SK-N-SH (cell line): Measurements from ENCODE around the gene YEATS4. TPM values are rescaled to one million over a fixed set of nuclear protein-coding genes. Genes with fewer than 3 reads are reported as not detected.

ENCODE experiments used
- CTCF ChIA-PET: fragments of 300-600, 350-600 bp; formaldehyde crosslinking; extraction: SDS; loops from one replicate; lab custom pipeline; 2021; lab: Yijun Ruan, JAX
- POLR2A ChIA-PET: fragments of 350-600 bp; sonication (Branson Sonifier 250); formaldehyde crosslinking; extraction: SDS; loops from one replicate; lab custom pipeline; 2020; ENCODE audit warnings: antibody characterized with exemption, inconsistent platforms; lab: Yijun Ruan, JAX
- DNase-seq: peaks from one replicate; pipeline ENCODE4 v3.0.0; 2012
- H2AFZ ChIP-seq: fragments of 200-600 bp; sonication (generic); 2 replicates; pipeline ENCODE4 v1.8.1; 2016; ENCODE audit warnings: antibody characterized with exemption, mild to moderate bottlenecking, low read depth
- H3F3A ChIP-seq: fragments of 200-600 bp; sonication (generic); replicated peaks from 2 replicates; pipeline ENCODE3; 2016; ENCODE audit warnings: antibody characterized with exemption, mild to moderate bottlenecking; ENCODE audit not compliant: insufficient read depth
- H3K27ac ChIP-seq, 2 experiments: fragments of 200-500 bp in 1 of 2; fragments of 200-600 bp in 1 of 2; sonication (Bioruptor generic) in 1 of 2; sonication (generic), shearing (Covaris generic) in 1 of 2; 2 replicates each; pipeline versions ENCODE4 v1.5.1 to v1.6.1; 2014 to 2016; ENCODE audit warnings: low read depth in 2 of 2, inconsistent platforms in 1 of 2, low read length in 1 of 2, mild to moderate bottlenecking in 1 of 2, mixed read lengths in 1 of 2
- H3K27me3 ChIP-seq: fragments of 200-600 bp; sonication (generic), shearing (Covaris generic); 2 replicates; pipeline ENCODE4 v1.6.1; 2016; ENCODE audit warnings: mixed run types; ENCODE audit not compliant: insufficient read depth
- H3K36me3 ChIP-seq, 2 experiments: fragments of 200-500 bp in 1 of 2; fragments of 200-600 bp in 1 of 2; sonication (Bioruptor generic) in 1 of 2; sonication (generic) in 1 of 2; replicated peaks in 1 of 2; 2 replicates each; pipeline versions ENCODE3 to v1.5.1; 2014 to 2016; ENCODE audit warnings: low read length in 1 of 2, mild to moderate bottlenecking in 1 of 2; ENCODE audit not compliant: insufficient read depth in 2 of 2, control insufficient read depth in 1 of 2
- H3K4me1 ChIP-seq, 2 experiments: fragments of 200-500 bp in 1 of 2; fragments of 200-600 bp in 1 of 2; sonication (Bioruptor generic) in 1 of 2; sonication (generic), shearing (Covaris generic) in 1 of 2; 2 replicates each; pipeline versions ENCODE4 v1.5.1 to v1.6.1; 2014 to 2016; ENCODE audit warnings: low read depth in 1 of 2, low read length in 1 of 2, mixed run types in 1 of 2; ENCODE audit not compliant: insufficient read depth in 2 of 2, control insufficient read depth in 1 of 2
- H3K4me2 ChIP-seq: fragments of 200-600 bp; sonication (generic), shearing (Covaris generic); 2 replicates; pipeline ENCODE4 v1.6.1; 2017; ENCODE audit warnings: mixed run types
- H3K4me3 ChIP-seq, 2 experiments: fragments of 200-500 bp in 1 of 2; fragments of 200-600 bp in 1 of 2; sonication (Bioruptor generic) in 1 of 2; sonication (generic), shearing (Covaris generic) in 1 of 2; 2 replicates each; pipeline versions ENCODE4 v1.5.1 to v1.8.1; 2014 to 2016; ENCODE audit warnings: low read depth in 2 of 2, inconsistent platforms in 1 of 2, low read length in 1 of 2, mild to moderate bottlenecking in 1 of 2, mixed read lengths in 1 of 2, moderate library complexity in 1 of 2
- H3K79me2 ChIP-seq: fragments of 200-600 bp; sonication (generic); 2 replicates; pipeline ENCODE4 v1.8.1; 2017; ENCODE audit warnings: mild to moderate bottlenecking; ENCODE audit not compliant: insufficient read depth
- H3K9ac ChIP-seq: fragments of 200-600 bp; sonication (generic); 2 replicates; pipeline ENCODE4 v1.6.1; 2017; ENCODE audit warnings: mixed run types
- H3K9me2 ChIP-seq: fragments of 200-600 bp; sonication (generic); 2 replicates; pipeline ENCODE4 v1.6.1; 2017; ENCODE audit warnings: mixed run types
- H3K9me3 ChIP-seq: fragments of 200-600 bp; sonication (generic); 2 replicates; pipeline ENCODE4 v1.6.1; 2017; ENCODE audit warnings: mixed run types, mild to moderate bottlenecking, moderate library complexity
- H4K20me1 ChIP-seq: fragments of 200-600 bp; sonication (generic); 2 replicates; pipeline ENCODE4 v1.6.1; 2017; ENCODE audit warnings: mild to moderate bottlenecking, mixed run types; ENCODE audit not compliant: insufficient read depth
- ELF1 ChIP-seq: IDR thresholded peaks from 2 replicates; pipeline ENCODE4 v1.4.0; 2012
- EP300 ChIP-seq, 2 experiments: IDR thresholded peaks; 2 replicates each; pipeline versions ENCODE4 v1.4.0 to v1.6.1; 2012; ENCODE audit warnings: borderline replicate concordance in 1 of 2, low read depth in 1 of 2, low read length in 1 of 2
- FOXM1 ChIP-seq: IDR thresholded peaks from 2 replicates; pipeline ENCODE4 v1.4.0; 2012; ENCODE audit warnings: low read depth, mild to moderate bottlenecking
- MEF2A ChIP-seq: IDR thresholded peaks from 2 replicates; pipeline ENCODE4 v1.4.0; 2012; ENCODE audit warnings: low read depth, borderline replicate concordance
- MXI1 ChIP-seq: IDR thresholded peaks from 2 replicates; pipeline ENCODE4 v1.6.1; 2012; ENCODE audit warnings: mild to moderate bottlenecking, low read depth, low read length, improper control_type of control experiment
- RFX5 ChIP-seq: IDR thresholded peaks from 2 replicates; pipeline ENCODE4 v1.6.1; 2012; ENCODE audit warnings: mild to moderate bottlenecking, improper control_type of control experiment, low read length
- RXRA ChIP-seq: IDR thresholded peaks from 2 replicates; pipeline ENCODE4 v1.4.0; 2012; ENCODE audit warnings: low read depth, mild to moderate bottlenecking, borderline replicate concordance
- SIN3A ChIP-seq: IDR thresholded peaks from 2 replicates; pipeline ENCODE4 v1.6.1; 2012; ENCODE audit warnings: low read depth, mild to moderate bottlenecking, low read length, moderate library complexity, borderline replicate concordance
- TCF12 ChIP-seq: IDR thresholded peaks from 2 replicates; pipeline ENCODE4 v1.4.0; 2012
- YY1 ChIP-seq: IDR thresholded peaks from 2 replicates; pipeline ENCODE4 v1.4.0; 2012; ENCODE audit warnings: low read depth, mild to moderate bottlenecking
- WGBS: methylation state at CpG from one replicate; pipeline ENCODE4 v1.1.6; 2017; ENCODE audit warnings: low lambda C conversion rate; 5-methylcytosine and 5-hydroxymethylcytosine counted together
- polyA plus RNA-seq, 3 experiments: library from polyadenylated mRNA; depleted of rRNA; stranded (reverse); fragments of >200 nt; gene quantifications; 2 replicates each; pipeline ENCODE4 v1.2.3, GENCODE V29; 2012
- TF ChIP-seq, protein P1 (sequence below): fragments of 150-350 bp; IDR thresholded peaks from 2 replicates; pipeline ENCODE4 v1.6.1; 2017; ENCODE audit warnings: antibody characterized with exemption, low read length, low read depth, borderline replicate concordance
- TF ChIP-seq, protein P2 (sequence below): IDR thresholded peaks from 2 replicates; pipeline ENCODE4 v1.4.0; 2012; ENCODE audit warnings: low read depth, borderline replicate concordance
- TF ChIP-seq, protein P3 (sequence below): IDR thresholded peaks from 2 replicates; pipeline ENCODE4 v1.4.0; 2012; ENCODE audit warnings: low read depth

Gene YEATS4
- polyA plus RNA-seq, 1 of the 3 experiments (the other 2 are of a cell fraction) = 11.4 TPM

DNA sequence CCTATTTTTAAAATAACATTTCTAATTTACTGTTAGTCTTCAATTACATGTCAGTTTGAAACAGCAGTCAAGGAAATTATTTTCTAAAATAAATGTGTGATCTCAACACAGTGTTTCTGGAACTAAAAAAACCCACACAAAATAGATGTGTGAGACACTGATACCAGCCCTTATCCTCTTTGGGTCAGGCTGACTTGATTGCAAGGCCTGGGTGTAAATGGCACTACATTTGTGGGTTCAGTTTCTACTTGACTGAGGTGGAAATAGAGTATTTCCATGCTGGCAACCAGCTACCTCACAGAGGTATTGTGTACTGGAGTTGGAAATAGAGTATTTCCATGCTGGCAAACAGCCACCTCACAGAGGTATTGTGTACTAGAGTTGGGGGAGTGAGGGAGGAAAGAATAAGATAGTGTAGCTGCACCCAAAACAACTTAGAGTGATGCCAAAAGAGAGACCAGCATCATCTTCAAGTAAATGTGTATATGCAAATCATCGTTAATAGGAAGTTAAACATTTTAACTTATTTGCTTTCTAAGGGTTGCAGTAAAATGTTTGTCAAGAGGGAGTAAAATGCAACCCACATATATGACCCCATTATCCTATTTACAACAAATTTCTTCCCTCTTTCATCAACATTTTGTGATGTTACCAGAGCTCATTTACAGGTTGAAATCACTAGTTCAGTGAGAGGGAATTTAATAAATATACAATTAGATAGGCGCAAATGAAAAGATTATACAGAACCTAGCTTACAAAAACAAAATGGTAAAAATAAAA, 22.0 kb upstream of the YEATS4 start:
- H3K4me3 ChIP-seq = no peak overlapping the region
- DNase-seq = no peak
- no peak overlapping the region for H3K27ac ChIP-seq
- no peaks in the 10 kb centered on the region for H3K36me3 ChIP-seq
- no peak overlapping the region for H3K9ac ChIP-seq
- no peaks in the 10 kb centered on the region for H3K4me1 ChIP-seq
- WGBS = 81% methylated on average over 2 of the region's 2 CpGs
- H4K20me1 ChIP-seq = no peaks in the 10 kb centered on the region
- no peak overlapping the region for H3K4me2 ChIP-seq
- H3K79me2 ChIP-seq = no peaks in the 10 kb centered on the region
- no peak overlapping the region for H2AFZ ChIP-seq
- H3F3A ChIP-seq = no peaks in the 10 kb centered on the region
- no peaks in the 10 kb centered on the region for H3K9me2 ChIP-seq
- ChIA-PET CTCF (interaction anchor here (1.0 to 1.4 kb wide), 2 partner anchors 18 to 48 kb away, joined by 3 read pairs; no protein-coding TSS in a partner anchor), POLR2A (no interaction called here)
- TF ChIP-seq, protein P1, sequence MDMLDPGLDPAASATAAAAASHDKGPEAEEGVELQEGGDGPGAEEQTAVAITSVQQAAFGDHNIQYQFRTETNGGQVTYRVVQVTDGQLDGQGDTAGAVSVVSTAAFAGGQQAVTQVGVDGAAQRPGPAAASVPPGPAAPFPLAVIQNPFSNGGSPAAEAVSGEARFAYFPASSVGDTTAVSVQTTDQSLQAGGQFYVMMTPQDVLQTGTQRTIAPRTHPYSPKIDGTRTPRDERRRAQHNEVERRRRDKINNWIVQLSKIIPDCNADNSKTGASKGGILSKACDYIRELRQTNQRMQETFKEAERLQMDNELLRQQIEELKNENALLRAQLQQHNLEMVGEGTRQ = no peak
- TF ChIP-seq SIN3A (no peak), EP300 (IDR thresholded peaks at IDR 0.05; ENCODE audit: borderline replicate concordance in 1 of 2, low read depth in 1 of 2, low read length in 1 of 2) (no peak), RFX5 (no peak), FOXM1 (no peak), MXI1 (no peak), RXRA (no peak), MEF2A (no peak), ELF1 (no peak), YY1 (no peak), TCF12 (no peak)
- TF ChIP-seq, protein P2, sequence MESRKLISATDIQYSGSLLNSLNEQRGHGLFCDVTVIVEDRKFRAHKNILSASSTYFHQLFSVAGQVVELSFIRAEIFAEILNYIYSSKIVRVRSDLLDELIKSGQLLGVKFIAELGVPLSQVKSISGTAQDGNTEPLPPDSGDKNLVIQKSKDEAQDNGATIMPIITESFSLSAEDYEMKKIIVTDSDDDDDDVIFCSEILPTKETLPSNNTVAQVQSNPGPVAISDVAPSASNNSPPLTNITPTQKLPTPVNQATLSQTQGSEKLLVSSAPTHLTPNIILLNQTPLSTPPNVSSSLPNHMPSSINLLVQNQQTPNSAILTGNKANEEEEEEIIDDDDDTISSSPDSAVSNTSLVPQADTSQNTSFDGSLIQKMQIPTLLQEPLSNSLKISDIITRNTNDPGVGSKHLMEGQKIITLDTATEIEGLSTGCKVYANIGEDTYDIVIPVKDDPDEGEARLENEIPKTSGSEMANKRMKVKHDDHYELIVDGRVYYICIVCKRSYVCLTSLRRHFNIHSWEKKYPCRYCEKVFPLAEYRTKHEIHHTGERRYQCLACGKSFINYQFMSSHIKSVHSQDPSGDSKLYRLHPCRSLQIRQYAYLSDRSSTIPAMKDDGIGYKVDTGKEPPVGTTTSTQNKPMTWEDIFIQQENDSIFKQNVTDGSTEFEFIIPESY = no peak
- TF ChIP-seq, protein P3, sequence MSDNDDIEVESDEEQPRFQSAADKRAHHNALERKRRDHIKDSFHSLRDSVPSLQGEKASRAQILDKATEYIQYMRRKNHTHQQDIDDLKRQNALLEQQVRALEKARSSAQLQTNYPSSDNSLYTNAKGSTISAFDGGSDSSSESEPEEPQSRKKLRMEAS = no peak
- no peaks in the 10 kb centered on the region for H3K9me3 ChIP-seq
- H3K27me3 ChIP-seq = no peaks in the 10 kb centered on the region; the same call in 1 of the 2 replicates
